GM18507 (cell line): ENCODE measurements around the gene KIZ.
"Not testable (repeated sequence)": the region's sequence is repeated elsewhere in the genome, so short reads cannot be mapped to it uniquely, and the experiment has no call there.

ENCODE experiments used
- DNase-seq: peaks from one replicate; pipeline ENCODE4 v3.0.0; 2011; ENCODE audit warnings: low read depth; ENCODE audit not compliant: insufficient read length; ENCODE audit errors: extremely low spot score
- FAIRE-seq: peaks from 2 replicates; lab custom pipeline; 2011; peaks lifted over from hg19 to GRCh38; lab: Jason Lieb, UNC

KIZ gene

DNA sequence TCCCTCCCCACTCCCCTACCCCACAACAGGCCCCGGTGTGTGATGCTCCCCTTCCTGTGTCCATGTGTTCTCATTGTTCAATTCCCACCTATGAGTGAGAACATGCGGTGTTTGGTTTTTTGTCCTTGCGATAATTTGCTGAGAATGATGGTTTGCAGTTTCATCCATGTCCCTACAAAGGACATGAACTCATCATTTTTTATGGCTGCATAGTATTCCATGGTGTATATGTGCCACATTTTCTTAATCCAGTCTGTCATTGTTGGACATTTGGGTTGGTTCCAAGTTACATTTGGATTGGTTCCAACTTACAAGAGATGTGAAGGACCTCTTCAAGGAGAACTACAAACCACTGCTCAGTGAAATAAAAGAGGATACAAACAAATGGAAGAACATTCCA lies 42.2 kb downstream of the KIZ start:
- DNase-seq, FAIRE-seq: not testable (repeated sequence)

DNA sequence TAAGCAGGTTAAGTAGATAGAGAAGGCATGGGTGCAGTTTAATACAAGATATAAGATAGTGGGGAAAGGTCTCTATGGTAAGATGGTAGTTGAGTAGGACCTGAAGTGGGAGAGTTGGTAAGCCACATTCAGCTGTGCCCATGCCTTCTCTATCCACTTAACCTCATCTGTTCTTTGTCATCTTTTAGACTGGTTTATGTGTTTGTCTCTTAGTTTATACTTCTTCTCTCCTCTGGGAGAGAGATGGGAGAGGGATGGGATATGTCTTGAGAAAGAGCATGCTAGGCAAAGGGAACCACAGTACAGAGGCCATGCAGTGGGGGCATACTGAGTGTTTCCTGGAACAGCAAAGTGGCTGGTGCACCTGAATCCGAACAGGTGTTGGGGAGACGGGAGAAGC lies 46.7 kb downstream of the KIZ start:
- no peak for DNase-seq
- no peak for FAIRE-seq

DNA sequence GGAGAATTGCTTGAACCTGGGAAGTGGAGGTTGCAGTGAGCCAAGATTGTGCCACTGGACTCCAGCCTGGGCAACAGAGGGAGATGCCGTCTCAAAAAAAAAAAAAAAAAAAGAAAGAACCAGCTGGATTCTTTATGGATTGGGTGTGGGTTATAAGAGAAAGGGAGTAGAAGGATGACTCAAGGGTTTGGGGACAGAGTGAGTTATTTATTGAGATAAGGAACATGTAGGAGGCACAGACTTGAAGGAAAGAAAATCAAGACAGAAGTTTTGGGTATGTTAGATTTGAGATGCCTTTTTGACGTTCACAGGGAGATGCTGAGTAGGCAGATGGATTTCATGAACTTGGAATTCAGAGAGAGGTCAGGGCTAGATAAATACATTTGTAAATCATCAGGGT lies 47.6 kb downstream of the KIZ start:
- DNase-seq, result no peak
- FAIRE-seq, result no peak

DNA sequence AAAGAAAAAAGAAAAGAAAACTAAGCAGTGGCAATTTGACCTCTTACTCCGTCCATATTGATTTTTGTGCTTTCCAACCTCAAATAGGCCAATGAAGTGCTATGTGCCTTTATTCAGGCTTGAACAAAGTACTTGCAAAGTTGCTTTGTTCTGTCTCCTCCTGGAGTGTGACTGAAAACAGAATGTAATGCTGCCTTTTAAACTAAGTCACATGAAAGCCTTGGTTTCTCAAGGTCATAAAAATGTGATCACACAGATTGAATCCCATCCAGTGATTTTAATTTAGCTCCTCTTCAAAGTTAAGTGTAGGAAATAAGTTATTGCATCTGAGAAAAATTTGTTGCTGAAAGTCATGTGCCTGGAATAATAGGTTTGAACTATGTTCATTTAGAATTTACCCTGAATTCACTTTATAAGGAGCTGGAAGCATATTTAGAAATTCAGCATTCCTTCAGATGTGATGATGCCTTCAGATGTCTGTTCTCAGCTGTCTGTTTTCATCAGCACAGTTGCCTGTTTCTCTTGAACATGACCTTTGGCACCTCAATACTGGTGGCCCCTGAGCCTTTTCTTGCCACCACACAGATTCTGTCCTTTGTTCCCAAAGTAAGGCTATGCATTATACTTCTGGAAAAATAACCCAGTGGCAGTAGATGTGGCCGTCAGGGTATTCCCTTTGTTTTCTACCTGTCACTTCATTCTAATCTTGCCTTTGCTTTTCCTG lies 48.8 kb downstream of the KIZ start:
- FAIRE-seq (no peak), DNase-seq (no peak)

- DNase-seq (no peak), FAIRE-seq (no peak)
Observed at GRCh38 chr20:21175433-21175832, 49.6 kb downstream of the KIZ start.

DNA sequence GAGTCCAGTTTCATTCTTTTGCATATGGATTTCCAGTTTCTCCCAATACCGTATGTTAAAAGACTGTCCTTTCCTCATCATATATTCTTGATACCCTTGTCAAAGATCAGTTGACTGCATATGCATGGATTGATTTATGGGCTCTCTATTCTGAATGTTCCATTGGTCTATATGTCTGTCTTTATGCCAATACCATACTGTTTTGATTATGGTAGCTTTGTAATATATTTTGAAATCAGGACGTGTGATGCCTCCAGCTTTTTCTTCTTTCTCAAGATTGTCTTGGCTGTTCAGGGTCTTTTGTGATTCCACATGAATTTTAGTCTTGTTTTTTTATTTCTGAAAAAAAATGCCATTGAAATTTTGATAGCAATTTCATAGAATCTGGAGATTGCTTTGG lies 51.9 kb downstream of the KIZ start:
- no peak for DNase-seq
- FAIRE-seq, result no peak

GRCh38 chr20:21179757-21180156 lies 53.9 kb downstream of the KIZ start:
- FAIRE-seq (no peak), DNase-seq (no peak)

DNA sequence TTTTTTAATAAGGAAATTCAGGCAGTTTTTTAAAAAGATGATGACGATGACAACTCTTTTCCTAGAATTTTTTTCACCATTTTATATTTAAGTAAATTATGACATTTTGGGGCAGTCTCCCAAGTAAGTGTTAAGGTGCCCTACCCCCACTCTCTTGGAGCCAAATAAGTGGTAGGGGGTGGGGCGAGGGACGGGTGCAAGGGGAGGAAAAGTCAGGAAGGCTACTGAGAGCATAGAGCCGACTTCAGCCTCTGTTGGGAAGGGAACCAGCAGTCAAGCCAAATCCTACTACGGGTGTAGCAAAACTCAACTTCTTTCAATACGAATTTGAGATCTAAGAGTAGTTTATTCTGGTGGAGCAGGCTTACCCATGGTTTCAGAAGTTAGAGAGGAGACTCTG lies 54.4 kb downstream of the KIZ start:
- DNase-seq (no peak), FAIRE-seq (no peak)

- no peak for FAIRE-seq
Observed at GRCh38 chr20:21181028-21181427, 55.1 kb downstream of the KIZ start.

GRCh38 chr20:21182832-21183563 lies 57.1 kb downstream of the KIZ start:
- FAIRE-seq (no peak), DNase-seq (no peak)

More at GRCh38 chr20:21181028-21181427, 55.1 kb downstream of the KIZ start:
- no peak for DNase-seq

GRCh38 chr20:21183722-21184121 lies 57.8 kb downstream of the KIZ start:
- no peak for DNase-seq
- FAIRE-seq, result no peak

DNA sequence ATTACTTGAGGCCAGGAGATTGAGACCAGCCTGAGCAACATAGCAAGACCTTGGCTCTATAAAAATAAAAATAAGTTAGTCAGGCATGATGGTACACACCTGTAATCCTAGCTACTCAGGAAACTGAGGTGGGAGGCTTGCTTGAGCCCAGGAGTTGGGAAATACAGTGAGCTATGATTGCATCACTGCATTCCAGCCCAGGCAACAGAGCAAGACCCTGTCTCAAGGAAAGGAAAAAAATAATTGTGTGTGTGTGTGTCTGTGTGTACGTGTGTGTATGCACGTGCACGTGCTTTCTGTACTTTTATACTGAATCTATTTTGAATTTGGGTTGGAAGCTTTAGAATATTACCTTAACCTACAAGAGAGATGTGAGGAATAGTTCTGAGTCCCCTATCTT lies 58.9 kb downstream of the KIZ start:
- FAIRE-seq, result no peak
- no peak for DNase-seq

GRCh38 chr20:21185849-21186248 lies 60.0 kb downstream of the KIZ start:
- DNase-seq (no peak), FAIRE-seq (no peak)

GRCh38 chr20:21189761-21190523 lies 64.1 kb downstream of the KIZ start:
- FAIRE-seq, result no peak
- DNase-seq, result no peak

DNA sequence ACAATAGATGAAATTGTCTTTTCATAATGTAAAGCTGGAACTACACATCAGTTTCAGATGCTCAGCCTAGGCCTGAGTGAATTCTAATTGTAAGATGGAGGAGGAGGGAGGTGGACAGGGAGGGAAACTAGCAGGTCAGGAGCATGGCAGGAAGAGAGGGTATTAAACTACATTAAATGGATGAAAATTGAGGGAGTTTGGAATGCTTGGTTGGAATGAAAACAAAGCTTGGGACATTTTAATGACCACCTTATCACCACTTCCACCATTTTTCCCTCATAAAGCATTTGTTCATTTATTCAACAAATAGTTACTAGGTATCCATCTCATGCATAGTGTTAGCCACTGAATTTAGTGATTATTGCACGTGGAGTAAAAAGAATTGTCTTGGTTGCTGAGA lies 65.0 kb downstream of the KIZ start:
- no peak for FAIRE-seq
- no peak for DNase-seq

DNA sequence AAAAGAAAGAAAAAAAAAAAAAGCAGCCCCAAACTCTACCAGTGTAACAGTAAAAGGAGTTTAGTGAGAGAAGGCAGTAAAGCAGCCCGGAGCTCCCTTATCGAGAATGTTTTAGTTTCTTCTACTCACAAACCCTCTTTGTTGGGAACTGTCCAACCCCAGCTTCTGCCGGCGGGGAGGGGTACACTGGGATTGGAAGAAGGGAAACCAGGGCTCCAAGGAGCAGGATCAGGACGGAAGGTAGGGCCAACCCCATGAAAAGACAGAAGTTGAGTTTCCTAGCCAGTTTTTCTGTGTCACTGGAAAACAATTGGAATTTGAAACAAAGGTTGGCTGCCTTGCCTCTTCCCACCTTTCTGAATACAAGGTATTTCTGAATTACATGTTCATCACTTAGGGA lies 66.0 kb downstream of the KIZ start:
- FAIRE-seq, result no peak
- DNase-seq, result no peak

- no peak for DNase-seq
Observed at GRCh38 chr20:21202259-21202658, 76.4 kb downstream of the KIZ start.

DNA sequence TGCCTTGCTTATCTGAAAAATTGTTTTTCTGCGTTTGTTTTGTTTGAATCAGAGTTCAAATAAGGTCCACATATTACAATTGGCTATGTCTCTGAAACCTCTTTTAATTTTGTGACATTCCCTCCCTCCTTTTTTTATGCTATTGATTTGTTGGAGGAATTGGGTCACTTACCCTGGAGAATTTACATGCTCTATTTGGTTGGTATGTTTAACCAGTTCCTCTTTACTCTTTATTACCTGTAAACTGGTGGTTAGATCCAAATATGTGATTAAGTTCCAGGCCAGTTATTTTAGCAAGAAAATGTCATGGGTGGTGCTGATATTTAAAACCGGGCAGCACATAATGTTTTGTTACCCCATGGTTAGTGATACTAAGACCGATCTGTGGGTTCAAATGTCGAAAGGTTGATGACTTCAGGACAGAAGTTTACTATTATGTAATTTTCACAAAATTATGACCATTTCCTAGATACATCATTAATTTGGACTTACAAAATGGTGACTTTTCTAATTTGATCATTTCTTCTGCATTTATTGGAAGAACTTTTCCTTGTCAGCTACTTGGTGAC lies 77.3 kb downstream of the KIZ start:
- FAIRE-seq (no peak), DNase-seq (no peak)

More at GRCh38 chr20:21202259-21202658, 76.4 kb downstream of the KIZ start:
- no peak for FAIRE-seq

- FAIRE-seq (no peak), DNase-seq (no peak)
Observed at GRCh38 chr20:21206584-21206983, 80.7 kb downstream of the KIZ start.

- FAIRE-seq (no peak), DNase-seq (no peak)
Observed at GRCh38 chr20:21208999-21209398, 83.1 kb downstream of the KIZ start.
